Measurements from ENCODE around the gene CRHBP. TPM values are rescaled to one million over a fixed set of nuclear protein-coding genes. Genes with fewer than 3 reads are reported as not detected.

The CRHBP gene
- total and polyA plus RNA-seq, 2 experiments from 2014 or later: 0.37 to 5.0 TPM

DNA sequence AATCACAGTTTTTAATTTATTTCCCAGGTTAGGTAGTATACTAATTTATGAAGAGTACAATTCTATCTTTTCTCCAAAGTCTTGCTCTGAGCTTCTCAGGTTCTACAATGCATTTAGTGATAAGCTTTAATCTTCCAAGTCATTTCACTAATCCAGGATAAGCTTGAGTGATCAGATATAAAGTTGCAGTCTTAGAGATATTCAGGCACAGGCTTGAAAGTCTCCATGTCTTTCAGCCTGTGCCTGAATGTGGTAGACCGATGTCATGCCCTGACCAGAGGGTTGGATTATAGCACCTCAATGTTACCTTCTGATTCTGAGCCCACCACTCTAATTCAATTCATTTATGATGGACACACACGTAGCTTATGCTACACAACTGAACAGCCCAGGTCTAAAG, 3.2 kb downstream of the CRHBP start:
- no peak overlapping the region for H2AFZ ChIP-seq
- H3K9me2 ChIP-seq (replicated peaks; ENCODE audit: insufficient read depth): no peaks in the 10 kb centered on the region
- H3K27me3 ChIP-seq: peaks cover 45% of the 10 kb centered on the region
- H3K4me3 ChIP-seq: no peak overlapping the region
- TF ChIP-seq EZH2 (IDR thresholded peaks at IDR 0.05; ENCODE audit: borderline replicate concordance): no peak
- no peak for TF ChIP-seq EZH2phosphoT487 (IDR thresholded peaks at IDR 0.05; ENCODE audit: low read depth, severe bottlenecking, unreplicated experiment)
- TF ChIP-seq CTCF (IDR thresholded peaks at IDR 0.05; ENCODE audit: poor library complexity): no peak
- H4K20me1 ChIP-seq (ENCODE audit: insufficient read depth, poor library complexity, severe bottlenecking): no peaks in the 10 kb centered on the region
- H3K79me2 ChIP-seq: no peaks in the 10 kb centered on the region
- H3K4me1 ChIP-seq (ENCODE audit: insufficient read depth): peaks cover 7% of the 10 kb centered on the region
- H3K4me2 ChIP-seq: no peak overlapping the region
- WGBS (ENCODE audit: low lambda C conversion rate, missing lambda C conversion rate): 55% methylated on average over 2 of the region's 2 CpGs
- no peaks in the 10 kb centered on the region for H3K36me3 ChIP-seq (replicated peaks; ENCODE audit: insufficient read depth, low read depth)
- no peak for DNase-seq (ENCODE audit: low spot score)
- H3K9me3 ChIP-seq (ENCODE audit: low read depth): no peaks in the 10 kb centered on the region
- no peak overlapping the region for H3K27ac ChIP-seq

- Histone ChIP-seq H3K4me2 (no peak overlapping the region), H2AFZ (no peak overlapping the region), H3K4me1 (ENCODE audit: insufficient read depth) (peaks cover 2% of the 10 kb centered on the region), H3K27ac (no peak overlapping the region), H3K36me3 (replicated peaks; ENCODE audit: insufficient read depth, low read depth) (no peaks in the 10 kb centered on the region), H3K9me3 (ENCODE audit: low read depth) (no peaks in the 10 kb centered on the region), H3K9me2 (replicated peaks; ENCODE audit: insufficient read depth) (no peaks in the 10 kb centered on the region), H3K4me3 (no peak overlapping the region), H4K20me1 (ENCODE audit: insufficient read depth, poor library complexity, severe bottlenecking) (no peaks in the 10 kb centered on the region), H3K79me2 (no peaks in the 10 kb centered on the region), H3K27me3 (peaks cover 18% of the 10 kb centered on the region)
- DNase-seq (ENCODE audit: low spot score): no peak
- 71% methylated on average over 5 of the region's 5 CpGs for WGBS (ENCODE audit: low lambda C conversion rate, missing lambda C conversion rate)
- TF ChIP-seq EZH2phosphoT487 (IDR thresholded peaks at IDR 0.05; ENCODE audit: low read depth, severe bottlenecking, unreplicated experiment) (no peak), CTCF (IDR thresholded peaks at IDR 0.05; ENCODE audit: poor library complexity) (no peak), EZH2 (IDR thresholded peaks at IDR 0.05; ENCODE audit: borderline replicate concordance) (no peak)
Observed at GRCh38 chr5:76958991-76959767, 6.3 kb downstream of the CRHBP start.

DNA sequence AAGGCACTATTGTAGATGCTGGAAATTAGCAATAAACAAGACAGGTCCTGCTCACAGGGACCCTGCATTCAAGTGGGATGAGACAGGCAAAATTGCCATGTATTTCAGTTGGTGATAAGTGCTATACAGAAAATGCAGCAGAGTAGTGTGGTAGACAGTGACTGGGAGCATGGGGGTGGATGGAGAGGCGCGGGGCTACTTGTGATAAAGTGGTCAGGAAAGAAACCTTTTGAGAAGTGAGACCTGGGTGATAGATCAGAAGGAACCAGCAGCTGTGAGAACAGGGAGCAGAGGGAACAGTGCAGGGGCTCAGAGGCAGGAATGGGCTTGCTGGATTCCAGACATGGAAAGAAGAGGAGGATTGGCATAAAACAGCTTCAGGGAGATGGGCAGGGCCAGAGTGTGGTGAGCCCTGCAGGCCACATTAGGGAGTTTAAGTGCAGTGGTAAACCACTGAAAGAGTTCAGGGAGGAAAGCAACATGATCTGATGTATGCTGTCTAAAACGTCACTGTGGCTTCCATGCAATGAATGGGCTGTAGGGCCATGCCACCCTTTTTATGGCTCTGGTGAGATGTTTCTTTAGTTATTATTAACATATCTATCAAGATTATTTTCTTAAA, 7.3 kb downstream of the CRHBP start:
- Histone ChIP-seq H3K9me2 (replicated peaks; ENCODE audit: insufficient read depth) (no peaks in the 10 kb centered on the region), H3K27ac (no peak overlapping the region), H3K79me2 (no peaks in the 10 kb centered on the region), H2AFZ (no peak overlapping the region), H3K9me3 (ENCODE audit: low read depth) (no peaks in the 10 kb centered on the region), H4K20me1 (ENCODE audit: insufficient read depth, poor library complexity, severe bottlenecking) (no peaks in the 10 kb centered on the region), H3K4me3 (no peak overlapping the region), H3K36me3 (replicated peaks; ENCODE audit: insufficient read depth, low read depth) (no peaks in the 10 kb centered on the region), H3K27me3 (peaks cover 8% of the 10 kb centered on the region), H3K4me2 (no peak overlapping the region), H3K4me1 (ENCODE audit: insufficient read depth) (no peaks in the 10 kb centered on the region)
- no peak for TF ChIP-seq CTCF (IDR thresholded peaks at IDR 0.05; ENCODE audit: poor library complexity)
- TF ChIP-seq EZH2 (IDR thresholded peaks at IDR 0.05; ENCODE audit: borderline replicate concordance): no peak
- TF ChIP-seq EZH2phosphoT487 (IDR thresholded peaks at IDR 0.05; ENCODE audit: low read depth, severe bottlenecking, unreplicated experiment): no peak
- WGBS (ENCODE audit: low lambda C conversion rate, missing lambda C conversion rate): 86% methylated on average over 3 of the region's 3 CpGs
- no peak for DNase-seq (ENCODE audit: low spot score)

All from hepatocyte (in vitro differentiated cells).